ENCODE measurements around the gene ARHGAP32.
"Not testable (repeated sequence)": the region's sequence is repeated elsewhere in the genome, so short reads cannot be mapped to it uniquely, and the experiment has no call there.

Gene ARHGAP32

DNA sequence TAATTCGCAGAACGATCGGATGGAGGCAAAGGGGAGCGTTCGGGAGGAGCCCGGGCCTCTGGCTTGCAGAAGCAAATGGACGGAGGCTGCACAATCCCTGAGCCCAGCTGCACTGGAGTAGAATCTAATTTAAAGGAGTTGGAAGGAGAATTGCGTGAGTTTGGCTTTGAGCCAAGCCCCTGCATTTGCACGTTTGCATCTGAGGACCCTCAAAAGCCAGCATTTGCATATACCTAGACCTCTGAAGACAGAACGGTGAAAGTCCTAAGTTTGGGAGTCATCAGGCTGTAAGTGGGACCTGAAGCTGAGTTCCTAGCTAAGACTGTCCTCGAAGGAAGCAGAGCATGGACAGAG is 265.0 kb downstream of the ARHGAP32 start:
- DNase-seq: no peak

- DNase-seq: no peak
Observed at GRCh38 chr11:128926437-128927107, 265.6 kb downstream of the ARHGAP32 start.

DNA sequence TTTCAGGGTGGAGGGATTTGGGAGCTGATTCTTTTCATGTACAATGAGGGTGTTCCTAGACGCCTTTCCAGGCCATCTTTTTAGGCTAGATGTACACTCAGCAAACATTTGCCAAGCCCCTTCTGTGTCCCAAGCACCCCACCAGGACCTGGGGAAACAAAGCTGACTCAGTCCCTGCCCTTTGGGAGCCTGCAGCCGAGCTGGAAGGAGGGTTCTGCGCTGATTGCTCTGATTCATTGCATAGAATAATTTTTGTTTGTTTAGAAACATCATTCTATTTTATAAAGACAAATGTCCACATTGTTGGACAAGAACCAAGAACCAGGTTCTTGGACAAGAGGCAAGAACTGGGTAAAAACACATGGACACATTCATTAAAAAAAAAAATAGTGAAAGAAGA is 266.1 kb downstream of the ARHGAP32 start:
- no peak for DNase-seq

DNA sequence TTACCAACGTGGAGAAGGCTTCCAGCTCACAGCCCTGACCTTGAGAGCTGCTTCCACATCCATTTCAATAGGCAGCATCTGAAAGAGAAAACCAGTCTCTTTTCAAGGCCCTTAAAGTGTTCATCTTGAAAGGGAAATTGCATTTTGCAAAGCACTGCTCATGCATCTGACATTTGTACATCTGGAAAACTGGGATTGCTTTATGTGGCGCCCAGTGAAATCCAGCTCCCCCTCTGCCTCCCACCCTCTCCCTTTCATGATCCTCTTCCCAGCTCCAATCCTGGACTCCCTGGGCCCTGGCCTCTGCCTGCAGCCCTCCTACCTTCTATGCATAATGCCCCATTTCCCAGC is 266.9 kb downstream of the ARHGAP32 start:
- no peak for DNase-seq

DNA sequence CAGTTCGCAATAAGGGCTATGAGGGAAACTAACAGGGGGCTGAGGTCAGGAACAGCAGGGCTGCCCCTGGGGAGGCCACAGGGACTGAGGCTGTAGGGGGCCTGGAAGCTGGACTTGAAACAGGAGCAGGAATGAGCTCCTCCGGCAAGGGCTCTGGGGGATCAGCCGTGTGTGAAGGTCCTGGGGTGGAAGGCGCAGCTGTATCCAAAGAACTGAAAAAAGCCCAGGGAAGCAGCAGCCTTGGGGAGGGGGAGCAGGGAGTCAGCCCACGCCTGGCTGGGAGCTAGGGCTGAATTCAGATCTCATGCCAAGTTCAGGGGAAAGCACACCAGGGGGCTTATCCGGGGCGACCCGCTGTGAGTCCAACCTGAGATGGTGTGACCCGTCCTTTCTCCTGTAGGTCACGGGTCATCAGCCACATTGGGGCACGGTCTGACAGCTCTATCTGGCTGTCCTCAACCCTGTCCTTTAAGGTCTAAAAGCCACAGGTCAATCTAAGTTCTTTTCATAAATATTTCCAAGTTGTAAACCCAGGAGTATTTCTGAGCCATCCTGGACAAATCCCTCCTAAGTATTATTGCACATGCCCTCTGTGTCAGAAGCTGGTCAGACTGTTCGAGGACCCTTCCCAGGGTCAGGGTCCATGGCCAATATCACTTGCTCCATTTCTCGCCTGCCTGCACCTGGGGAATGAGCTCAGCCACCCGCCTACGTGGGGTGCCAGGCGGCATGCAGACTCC is 267.4 kb downstream of the ARHGAP32 start:
- no peak for DNase-seq

- DNase-seq: no peak
Observed at GRCh38 chr11:128924104-128924503, 268.0 kb downstream of the ARHGAP32 start.

GRCh38 chr11:128921793-128922192 is 270.3 kb downstream of the ARHGAP32 start:
- no peak for DNase-seq

GRCh38 chr11:128920666-128921065 is 271.5 kb downstream of the ARHGAP32 start:
- no peak for DNase-seq

GRCh38 chr11:128919635-128920034 is 272.5 kb downstream of the ARHGAP32 start:
- DNase-seq: not testable (repeated sequence)

- no peak for DNase-seq
Observed at GRCh38 chr11:128919216-128919615, 272.9 kb downstream of the ARHGAP32 start.

DNA sequence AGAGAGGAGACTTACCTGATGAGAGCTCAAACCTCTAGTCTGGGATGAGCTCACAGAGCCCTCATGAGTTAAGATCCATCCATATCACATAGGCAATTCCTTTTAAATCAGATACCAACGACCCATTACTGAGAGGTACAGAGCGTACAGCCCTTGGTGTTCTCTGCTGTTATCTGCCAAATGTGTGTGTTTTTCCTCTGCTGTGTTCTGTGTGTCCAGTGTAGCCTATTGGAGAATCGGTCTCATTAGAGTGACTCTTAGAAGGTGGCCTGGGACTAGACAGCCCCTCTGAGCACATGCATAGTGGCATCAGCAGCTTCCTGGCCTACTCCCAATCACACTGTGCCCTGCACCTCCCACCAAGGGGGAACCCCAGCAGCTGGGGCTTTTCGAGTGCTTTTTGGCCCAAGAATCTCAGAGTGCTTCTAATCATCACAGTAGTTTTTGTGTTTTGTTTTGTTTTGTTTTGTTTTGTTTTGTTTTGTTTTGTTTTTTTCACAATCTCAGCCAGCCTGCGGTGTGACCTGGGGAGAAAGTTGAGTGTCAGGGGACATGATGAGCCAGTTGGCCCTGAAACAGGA is 274.9 kb downstream of the ARHGAP32 start:
- no peak for DNase-seq

DNA sequence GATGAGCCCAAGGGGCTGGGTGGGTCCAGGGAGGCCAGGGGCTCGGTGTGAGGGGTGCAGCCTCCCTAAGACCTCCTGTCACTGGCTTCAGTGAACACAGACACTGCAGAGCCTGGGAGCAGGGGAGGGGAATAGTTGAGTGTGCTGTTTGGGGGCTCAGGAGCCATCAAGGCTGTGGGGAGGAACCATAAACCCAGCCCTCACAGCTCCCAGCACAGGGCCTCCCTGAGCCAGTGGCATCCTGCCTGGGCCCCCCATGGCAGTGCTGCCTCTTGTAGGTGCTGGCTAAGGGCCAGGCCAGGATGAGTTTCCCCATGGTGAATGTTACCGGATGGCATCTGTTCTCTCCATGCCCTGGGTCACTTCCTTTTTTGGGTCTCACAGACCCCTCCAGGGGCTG is 275.4 kb downstream of the ARHGAP32 start:
- no peak for DNase-seq

DNA sequence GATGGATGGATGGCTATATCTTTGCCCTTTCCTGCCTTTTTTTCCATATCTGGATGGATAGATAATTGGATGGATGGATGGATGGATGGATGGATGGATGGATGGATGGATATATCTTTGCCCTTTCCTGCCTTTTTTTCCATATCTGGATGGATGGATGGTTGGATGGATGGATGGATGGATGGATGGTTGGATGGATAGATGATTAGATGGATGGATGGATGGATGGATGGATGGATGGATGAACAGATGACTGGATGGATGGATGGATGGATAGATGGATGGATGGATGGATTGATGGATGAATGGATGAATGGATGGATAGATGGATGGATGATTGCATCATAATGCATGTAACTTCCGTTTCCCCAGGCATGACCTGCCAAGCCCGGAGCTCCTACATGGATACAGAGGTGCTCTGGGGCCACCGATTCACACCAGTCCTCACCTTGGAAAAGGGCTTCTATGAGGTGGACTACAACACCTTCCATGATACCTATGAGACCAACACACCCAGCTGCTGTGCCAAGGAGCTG is 276.0 kb downstream of the ARHGAP32 start:
- DNase-seq: no peak

GRCh38 chr11:128915149-128915521 is 277.0 kb downstream of the ARHGAP32 start:
- no peak for DNase-seq
